ENCODE results near the gene MYL3. TPM values are rescaled to one million over a fixed set of nuclear protein-coding genes. Genes with fewer than 3 reads are reported as not detected.

Gene MYL3
- polyA plus RNA-seq, 10 donors: 75.8 to 575 (median 346) TPM

GRCh38 chr3:46885612-46886011 is 22.4 kb upstream of the MYL3 start:
- DNase-seq: no peak

- no peak for DNase-seq
Measured at GRCh38 chr3:46884929-46885328, 21.7 kb upstream of the MYL3 start.

- DNase-seq: no peak
Measured at GRCh38 chr3:46884427-46884826, 21.2 kb upstream of the MYL3 start.

GRCh38 chr3:46883830-46884185 is 20.6 kb upstream of the MYL3 start:
- DNase-seq: no peak

GRCh38 chr3:46883054-46883829 is 20.0 kb upstream of the MYL3 start:
- peak in 2 of 3 donors; percentile 65 to 81 for DNase-seq

GRCh38 chr3:46882377-46883053 is 19.3 kb upstream of the MYL3 start:
- peak in 2 of 3 donors; percentile 67 to 93 for DNase-seq

GRCh38 chr3:46881596-46882376 is 18.5 kb upstream of the MYL3 start:
- DNase-seq: peak in 1 of 3 donors; percentile 53

GRCh38 chr3:46880884-46881595 is 17.8 kb upstream of the MYL3 start:
- DNase-seq: no peak

GRCh38 chr3:46878781-46879436 is 15.7 kb upstream of the MYL3 start:
- DNase-seq: no peak

GRCh38 chr3:46877406-46878125 is 14.3 kb upstream of the MYL3 start, which contains the start of gene PTH1R:
TSS of gene PTH1R (plus strand) at chr3:46877721. CDS start at chr3:46883560, 5,839 bp downstream.
- no peak for DNase-seq

GRCh38 chr3:46876313-46877300 is 13.4 kb upstream of the MYL3 start:
- no peak for DNase-seq

- DNase-seq: no peak
Measured at GRCh38 chr3:46875560-46875959, 12.3 kb upstream of the MYL3 start.

GRCh38 chr3:46874430-46874829 is 11.2 kb upstream of the MYL3 start:
- peak in 2 of 3 donors; percentile 51 to 76 for DNase-seq

GRCh38 chr3:46873521-46873920 is 10.3 kb upstream of the MYL3 start:
- DNase-seq: no peak

- DNase-seq: no peak
Measured at GRCh38 chr3:46871222-46871621, 8.0 kb upstream of the MYL3 start.

GRCh38 chr3:46870651-46871050 is 7.4 kb upstream of the MYL3 start:
- DNase-seq: no peak

GRCh38 chr3:46869440-46869839 is 6.2 kb upstream of the MYL3 start:
- no peak for DNase-seq

- DNase-seq: no peak
Measured at GRCh38 chr3:46868948-46869347, 5.7 kb upstream of the MYL3 start.

GRCh38 chr3:46868287-46868686 is 5.0 kb upstream of the MYL3 start:
- DNase-seq: no peak
